Stomach (tissue), 19 donors: ENCODE data around the gene ARHGAP12. TPM values are rescaled to one million over a fixed set of nuclear protein-coding genes. Genes with fewer than 3 reads are reported as not detected.

Source experiments
- DNase-seq, 2 donors: peaks; one replicate each; pipeline versions ENCODE4 v3.0.0 to v3.0.0-alpha.2; 2013 to 2019
- H3K27ac ChIP-seq, 5 donors: fragments of 200-600 bp in 4 of 5; sonication (generic) in 4 of 5; one replicate each; pipeline ENCODE4 v1.5.1; 2013 to 2019; ENCODE audit warnings: mild to moderate bottlenecking in 1 of 5, moderate library complexity in 1 of 5
- H3K27me3 ChIP-seq, 3 donors: fragments of 200-600 bp; sonication (generic); one replicate each; pipeline ENCODE4 v1.5.1; 2017 to 2019; ENCODE audit warnings: mixed run types in 1 of 3
- H3K36me3 ChIP-seq, 4 donors: fragments of 200-600 bp; sonication (generic); 1 replicate in 3 of 4; 2 replicates in 1 of 4; pipeline ENCODE4 v1.5.1; 2016 to 2019
- H3K4me1 ChIP-seq, 4 donors: fragments of 200-600 bp; sonication (generic); one replicate each; pipeline ENCODE4 v1.5.1; 2016 to 2019
- H3K4me3 ChIP-seq, 4 donors: fragments of 200-600 bp; sonication (generic) in 3 of 4; one replicate each; pipeline ENCODE4 v1.5.1; 2016 to 2019; ENCODE audit warnings: mild to moderate bottlenecking in 1 of 4
- H3K9me3 ChIP-seq, 4 donors: fragments of 200-600 bp; sonication (generic); one replicate each; pipeline ENCODE4 v1.5.1; 2016 to 2019
- CTCF ChIP-seq, 7 experiments: fragments of 450-650 bp in 4 of 7; fragments of 200-600 bp in 3 of 7; sonication (generic) in 3 of 7; IDR thresholded peaks; one replicate each; pipeline ENCODE4 v1.5.1; 2016 to 2019; ENCODE audit warnings: antibody characterized with exemption in 7 of 7, control low read depth in 2 of 7, mild to moderate bottlenecking in 1 of 7
- EP300 ChIP-seq: sonication (generic); formaldehyde crosslinking; IDR thresholded peaks from one replicate; pipeline ENCODE4 v1.6.1; 2017; ENCODE audit warnings: antibody characterized with exemption
- POLR2A ChIP-seq, 4 donors: fragments of 450-650 bp; IDR thresholded peaks; one replicate each; pipeline ENCODE4 v1.6.1; 2016; ENCODE audit warnings: antibody characterized with exemption in 4 of 4, control low read depth in 2 of 4, mild to moderate bottlenecking in 1 of 4, moderate library complexity in 1 of 4
- POLR2AphosphoS5 ChIP-seq, 3 donors: sonication (generic); formaldehyde crosslinking; IDR thresholded peaks; one replicate each; pipeline ENCODE4 v1.6.1; 2016; ENCODE audit warnings: antibody characterized with exemption in 3 of 3
- WGBS, 5 donors: extraction: QIAGEN DNeasy Blood & Tissue Kit in 3 of 5; methylation state at CpG; one replicate each; pipeline versions ENCODE4 v1.1.5 to v1.1.7; 2013 to 2018; 5-methylcytosine and 5-hydroxymethylcytosine counted together
- intact Hi-C: fragments of 100-400 bp; cut with DNase I; formaldehyde crosslinking; loops from one replicate; pipeline ENCODE4 v1.15.1; 2023; ENCODE audit warnings: low total_unique reads
- long read RNA-seq, 10 donors: transcript quantifications; one replicate each; lab custom pipeline, GENCODE V29; 2026
- polyA plus RNA-seq, 3 donors: library from polyadenylated mRNA; stranded (reverse); fragments of 200-250 nt; gene quantifications; one replicate each; pipeline ENCODE4 v1.2.3, GENCODE V29; 2013
- total RNA-seq, 5 donors: library from RNA; depleted of rRNA; stranded (reverse); fragments of >200 nt; gene quantifications; one replicate each; pipeline versions ENCODE4 v1.1.0 to v1.2.3, GENCODE V29; 2014 to 2016
- donor health status: healthy with polysubstance abuse.
- donor health status: Bipolar disorder and iron deficiency.
- donor health status: healthy.

The ARHGAP12 gene
- 100 to 1,000 TPM in 2 of 5 donors, 10 to 100 TPM in 2, 1 to 10 TPM in 1; 9.8 to 343 (median 40.7) TPM for total RNA-seq
- polyA plus RNA-seq, result 10 to 100 TPM; 16.6 to 37.7 (median 18.1) TPM
- long read RNA-seq, donor 1, partial matches to known transcripts, result 7 of 7 reads
- long read RNA-seq, donor 1, other reads (novel, unspliced or antisense), result 0 of 7 reads
- long read RNA-seq, donor 2, full-length matches to known transcripts, result 1 of 1 reads
- long read RNA-seq, donor 2, partial matches to known transcripts, result 0 of 1 reads
- long read RNA-seq, donor 2, other reads (novel, unspliced or antisense), result 0 of 1 reads
- long read RNA-seq, donor 3, partial matches to known transcripts, result 5 of 6 reads
- long read RNA-seq, donor 3, other reads (novel, unspliced or antisense), result 0 of 6 reads
- long read RNA-seq, donor 4, result 0 reads
- long read RNA-seq, donor 5, result 0 reads
- long read RNA-seq, donor 6, full-length matches to known transcripts, result 5 of 18 reads
- long read RNA-seq, donor 6, partial matches to known transcripts, result 13 of 18 reads
- long read RNA-seq, donor 6, other reads (novel, unspliced or antisense), result 0 of 18 reads
- long read RNA-seq, donor 7, partial matches to known transcripts, result 0 of 1 reads
- long read RNA-seq, donor 7, other reads (novel, unspliced or antisense), result 0 of 1 reads
- long read RNA-seq, donor 8, partial matches to known transcripts, result 0 of 1 reads
- long read RNA-seq, donor 8, other reads (novel, unspliced or antisense), result 0 of 1 reads
- long read RNA-seq, donor 9, partial matches to known transcripts, result 0 of 1 reads
- long read RNA-seq, donor 9, other reads (novel, unspliced or antisense), result 0 of 1 reads
- long read RNA-seq, donor 10, partial matches to known transcripts, result 0 of 1 reads
- long read RNA-seq, donor 10, other reads (novel, unspliced or antisense), result 0 of 1 reads

GRCh38 chr10:31928549-31929260 is at the start of gene ARHGAP12:
ARHGAP12 (minus strand) TSS chr10:31928831; CDS start chr10:31908855, 19,976 bp downstream.
- DNase-seq, result peak; percentile 95 to 97
- intact Hi-C loops, result no loop called here
- 0 to 1% (median 1%) methylated on average over 45 to 92 of the region's 92 CpGs for WGBS, 5 donors
- H3K27me3 ChIP-seq, result no peaks in the 10 kb centered on the region
- H3K9me3 ChIP-seq, result no peaks in the 10 kb centered on the region
- peak within 1 kb of the TSS; percentile 90 to 99 (median 98) for H3K27ac ChIP-seq
- H3K4me3 ChIP-seq, result peak within 1 kb of the TSS; percentile 85 to 87 (median 86)
- no peaks in the 10 kb centered on the region for H3K36me3 ChIP-seq
- TF ChIP-seq POLR2A (IDR thresholded peaks at IDR 0.05) (peak in 1 of 4 donors; percentile 85), EP300 (no peak), POLR2AphosphoS5 (IDR thresholded peaks at IDR 0.05) (peak; percentile 90 to 98 (median 98)), CTCF (IDR thresholded peaks at IDR 0.05) (no peak)
- H3K4me1 ChIP-seq, result peaks cover 13 to 59% (median 40%) of the 10 kb centered on the region in 4 donors

GRCh38 chr10:31978156-31978483 is 49.5 kb upstream of the ARHGAP12 start:
- no peaks in the 10 kb centered on the region for H3K27me3 ChIP-seq
- intact Hi-C loops, result no loop called here
- H3K4me3 ChIP-seq, result no peak overlapping the region
- no peak for DNase-seq
- 50 to 73% (median 71%) methylated on average over 2 of the region's 2 CpGs for WGBS, 5 donors
- H3K36me3 ChIP-seq, result no peaks in the 10 kb centered on the region
- no peak for TF ChIP-seq CTCF (IDR thresholded peaks at IDR 0.05)
- TF ChIP-seq POLR2A (IDR thresholded peaks at IDR 0.05), result no peak
- TF ChIP-seq POLR2AphosphoS5 (IDR thresholded peaks at IDR 0.05), result no peak
- TF ChIP-seq EP300, result no peak
- peaks cover 0 to 17% (median 0%) of the 10 kb centered on the region in 4 donors for H3K4me1 ChIP-seq
- H3K9me3 ChIP-seq, result no peaks in the 10 kb centered on the region
- H3K27ac ChIP-seq, result no peak overlapping the region

- peak in 1 of 2 donors; percentile 28 for DNase-seq
- intact Hi-C loops, result no loop called here
- no peak for TF ChIP-seq POLR2AphosphoS5 (IDR thresholded peaks at IDR 0.05)
- no peak for TF ChIP-seq EP300
- TF ChIP-seq POLR2A (IDR thresholded peaks at IDR 0.05), result no peak
- TF ChIP-seq CTCF (IDR thresholded peaks at IDR 0.05), result no peak
- peak overlapping the region in 2 of 5 donors; percentile 45 to 53 for H3K27ac ChIP-seq
- 53 to 69% (median 66%) methylated on average over 5 of the region's 5 CpGs for WGBS, 5 donors
- no peaks in the 10 kb centered on the region for H3K36me3 ChIP-seq
- H3K9me3 ChIP-seq, result no peaks in the 10 kb centered on the region
- H3K4me1 ChIP-seq, result peaks cover 0 to 22% (median 0%) of the 10 kb centered on the region in 4 donors
- no peak overlapping the region for H3K4me3 ChIP-seq
- no peaks in the 10 kb centered on the region for H3K27me3 ChIP-seq
Measured at GRCh38 chr10:31977440-31978155, 49.0 kb upstream of the ARHGAP12 start.
